ENCODE results near the gene NOTUM.

Gene NOTUM

DNA sequence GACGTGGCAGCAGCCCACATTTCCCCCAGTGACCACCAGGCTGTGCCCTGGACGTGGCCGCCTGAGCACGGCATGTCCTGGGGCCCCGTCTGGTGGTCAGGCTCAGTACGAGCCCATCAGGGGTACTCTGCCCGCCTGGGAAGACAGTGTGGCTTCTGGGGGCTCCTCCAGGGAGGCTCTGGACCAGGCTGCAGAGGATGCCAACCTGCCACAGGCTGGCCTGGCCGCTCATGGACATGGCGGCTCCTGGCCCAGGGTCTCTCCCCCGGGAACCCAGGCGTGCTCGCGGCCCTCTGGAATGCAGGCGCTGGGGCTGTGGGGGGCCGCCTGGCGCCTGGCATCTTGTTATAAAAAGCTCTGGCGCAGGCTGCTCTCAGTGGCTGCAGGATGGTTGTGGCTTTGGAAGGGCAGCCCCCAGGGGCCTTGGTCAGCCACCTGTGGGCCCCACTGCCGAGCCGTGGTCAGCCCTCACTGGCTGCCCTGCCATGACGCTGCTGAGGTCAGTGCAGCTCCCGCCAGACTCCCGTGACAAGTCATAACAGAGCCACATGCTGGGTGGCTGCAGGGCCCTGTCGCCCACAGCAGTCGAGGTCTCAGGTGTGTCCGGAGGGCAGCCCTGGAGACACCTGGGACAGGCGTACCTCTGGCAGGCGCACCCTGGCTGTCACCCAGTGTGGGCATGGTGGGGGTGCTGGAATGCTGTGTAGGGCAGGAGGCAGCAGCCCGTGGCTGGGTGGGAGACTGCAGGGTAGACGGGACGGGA lies 46.7 kb upstream of the NOTUM start:
- WGBS (ENCODE audit: extremely low coverage, insufficient coverage, insufficient read length) = no CpG with 5 or more reads among the region's 30 CpGs
- Histone ChIP-seq H2AK5ac (ENCODE audit: low read length) (peak overlapping the region; percentile 34), H2BK5ac (ENCODE audit: low read depth, low read length, poor library complexity) (no peak overlapping the region), H2BK12ac (ENCODE audit: low read length) (peak overlapping the region; percentile 5), H4K91ac (ENCODE audit: low read depth, low read length) (peak overlapping the region; percentile 58), H4K12ac (ENCODE audit: low read depth, low read length) (no peak overlapping the region), H3K4ac (ENCODE audit: low read depth, low read length) (no peak overlapping the region), H2AFZ (ENCODE audit: insufficient read depth, low read length, poor library complexity) (no peak overlapping the region), H3K9me3 (ENCODE audit: insufficient read depth, low read depth, low read length) (peaks cover 5% of the 10 kb centered on the region), H3K4me3 (ENCODE audit: low read depth, low read length) (no peak overlapping the region), H3K79me2 (ENCODE audit: control insufficient read depth, insufficient read depth, low read length, poor library complexity) (peaks cover 8% of the 10 kb centered on the region), H3K4me1 (ENCODE audit: control insufficient read depth in 1 of 2, insufficient read depth in 2 of 2, low read length in 2 of 2) (peaks cover 35 to 44% of the 10 kb centered on the region in 2 experiments), H4K8ac (ENCODE audit: low read depth, low read length) (no peak overlapping the region), H3K27ac (ENCODE audit: low read depth, low read length) (no peak overlapping the region), H3K36me3 (ENCODE audit: control insufficient read depth in 1 of 2, insufficient read depth in 2 of 2, low read length in 2 of 2) (peaks cover 3 to 9% of the 10 kb centered on the region in 2 experiments), H3K14ac (ENCODE audit: low read length) (peak overlapping the region; percentile 16), H3K27me3 (ENCODE audit: insufficient read depth, low read length) (no peaks in the 10 kb centered on the region), H3K18ac (ENCODE audit: low read length) (peak overlapping the region; percentile 25), H3K4me2 (ENCODE audit: low read length) (no peak overlapping the region), H2BK120ac (ENCODE audit: insufficient read depth, low read length, poor library complexity) (no peak overlapping the region), H3K9ac (ENCODE audit: low read length) (peak overlapping the region; percentile 20), H3K23ac (ENCODE audit: low read length) (no peak overlapping the region), H3K79me1 (ENCODE audit: low read length) (peaks cover 34% of the 10 kb centered on the region)
- peak; percentile 78 to 86 for DNase-seq

DNA sequence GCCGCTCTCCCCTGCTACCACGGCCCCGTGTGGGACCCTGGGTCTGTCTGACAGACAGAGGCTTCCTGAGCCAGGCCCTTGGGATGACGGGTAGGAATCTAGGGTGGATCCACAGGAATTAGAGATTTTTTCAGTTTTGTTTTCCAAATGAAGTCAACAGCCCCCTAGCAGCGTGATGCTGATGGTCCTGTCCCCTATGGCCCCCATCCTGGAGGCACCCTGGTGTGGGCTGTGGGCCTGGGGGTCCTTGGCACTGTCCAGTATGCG lies 46.2 kb upstream of the NOTUM start:
- Histone ChIP-seq H3K27ac (ENCODE audit: low read depth, low read length) (no peak overlapping the region), H3K9ac (ENCODE audit: low read length) (no peak overlapping the region), H3K36me3 (ENCODE audit: control insufficient read depth in 1 of 2, insufficient read depth in 2 of 2, low read length in 2 of 2) (peaks cover 3 to 8% of the 10 kb centered on the region in 2 experiments), H3K14ac (ENCODE audit: low read length) (peak overlapping the region; percentile 11), H3K4ac (ENCODE audit: low read depth, low read length) (no peak overlapping the region), H3K4me3 (ENCODE audit: low read depth, low read length) (no peak overlapping the region), H3K23ac (ENCODE audit: low read length) (no peak overlapping the region), H3K4me2 (ENCODE audit: low read length) (no peak overlapping the region), H3K27me3 (ENCODE audit: insufficient read depth, low read length) (no peaks in the 10 kb centered on the region), H2BK12ac (ENCODE audit: low read length) (peak overlapping the region; percentile 12), H2BK120ac (ENCODE audit: insufficient read depth, low read length, poor library complexity) (no peak overlapping the region), H4K8ac (ENCODE audit: low read depth, low read length) (no peak overlapping the region), H2BK5ac (ENCODE audit: low read depth, low read length, poor library complexity) (no peak overlapping the region), H3K4me1 (ENCODE audit: control insufficient read depth in 1 of 2, insufficient read depth in 2 of 2, low read length in 2 of 2) (peaks cover 29 to 39% of the 10 kb centered on the region in 2 experiments), H3K79me1 (ENCODE audit: low read length) (peaks cover 30% of the 10 kb centered on the region), H4K12ac (ENCODE audit: low read depth, low read length) (no peak overlapping the region), H2AK5ac (ENCODE audit: low read length) (peak overlapping the region; percentile 31), H3K79me2 (ENCODE audit: control insufficient read depth, insufficient read depth, low read length, poor library complexity) (peaks cover 6% of the 10 kb centered on the region), H3K18ac (ENCODE audit: low read length) (peak overlapping the region; percentile 5), H4K91ac (ENCODE audit: low read depth, low read length) (peak overlapping the region; percentile 58), H2AFZ (ENCODE audit: insufficient read depth, low read length, poor library complexity) (no peak overlapping the region), H3K9me3 (ENCODE audit: insufficient read depth, low read depth, low read length) (peaks cover 5% of the 10 kb centered on the region)
- WGBS (ENCODE audit: extremely low coverage, insufficient coverage, insufficient read length) = no CpG with 5 or more reads among the region's 6 CpGs
- peak in 1 of 2 donors; percentile 62 for DNase-seq

DNA sequence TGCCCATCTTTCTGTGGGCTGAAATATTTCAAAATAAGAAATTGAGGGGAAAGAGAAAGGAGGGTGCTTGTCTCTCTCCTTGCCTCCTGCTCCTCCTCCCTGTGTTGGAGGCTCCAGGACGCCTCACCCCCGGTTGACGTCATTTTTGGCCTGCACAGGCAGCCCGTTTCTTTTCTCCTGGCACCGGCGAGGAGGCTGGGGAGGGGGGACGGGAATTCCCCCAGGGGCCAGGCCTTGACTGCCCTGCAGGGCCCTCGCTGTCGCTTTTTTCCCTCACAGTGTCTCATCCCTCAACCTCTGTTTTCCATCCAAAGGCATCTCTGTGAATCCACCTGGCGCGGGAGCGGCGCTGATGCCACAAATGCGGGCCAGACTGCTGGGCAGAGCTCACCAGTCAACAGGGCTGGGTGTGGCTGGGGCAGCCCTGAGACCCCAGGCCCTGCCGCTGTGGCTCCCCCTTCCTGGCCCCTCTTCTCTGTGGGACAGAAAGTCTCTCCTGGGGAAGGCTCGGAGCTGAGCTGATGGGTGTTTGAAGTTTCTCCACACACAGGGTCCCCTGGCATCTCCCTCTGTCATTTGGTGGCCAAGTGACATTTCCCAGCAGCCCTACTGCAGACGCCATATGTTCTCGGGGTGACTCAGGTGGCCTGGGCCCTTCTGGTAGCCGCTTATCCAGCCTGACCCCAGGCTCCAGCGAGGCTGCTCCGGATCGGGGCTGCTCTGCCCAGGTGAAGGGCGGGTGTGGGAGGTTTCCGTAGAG lies 45.7 kb upstream of the NOTUM start:
- Histone ChIP-seq H4K12ac (ENCODE audit: low read depth, low read length) (no peak overlapping the region), H2AFZ (ENCODE audit: insufficient read depth, low read length, poor library complexity) (no peak overlapping the region)
- WGBS (ENCODE audit: extremely low coverage, insufficient coverage, insufficient read length) = no CpG with 5 or more reads among the region's 24 CpGs

GRCh38 chr17:82005701-82006348 lies 44.8 kb upstream of the NOTUM start:
- Histone ChIP-seq H3K27me3 (ENCODE audit: insufficient read depth, low read length) (no peaks in the 10 kb centered on the region), H3K4me3 (ENCODE audit: low read depth, low read length) (peak overlapping the region; percentile 11), H4K91ac (ENCODE audit: low read depth, low read length) (peak overlapping the region; percentile 98), H4K12ac (ENCODE audit: low read depth, low read length) (no peak overlapping the region), H3K18ac (ENCODE audit: low read length) (peak overlapping the region; percentile 87), H2BK120ac (ENCODE audit: insufficient read depth, low read length, poor library complexity) (peak overlapping the region; percentile 95), H2BK5ac (ENCODE audit: low read depth, low read length, poor library complexity) (no peak overlapping the region), H3K4ac (ENCODE audit: low read depth, low read length) (no peak overlapping the region), H3K36me3 (ENCODE audit: control insufficient read depth in 1 of 2, insufficient read depth in 2 of 2, low read length in 2 of 2) (peaks cover 0 to 3% of the 10 kb centered on the region in 2 experiments), H3K4me1 (ENCODE audit: control insufficient read depth in 1 of 2, insufficient read depth in 2 of 2, low read length in 2 of 2) (peaks cover 28 to 36% of the 10 kb centered on the region in 2 experiments), H3K79me1 (ENCODE audit: low read length) (peaks cover 27% of the 10 kb centered on the region), H4K8ac (ENCODE audit: low read depth, low read length) (no peak overlapping the region), H3K9ac (ENCODE audit: low read length) (no peak overlapping the region), H3K4me2 (ENCODE audit: low read length) (no peak overlapping the region), H2AFZ (ENCODE audit: insufficient read depth, low read length, poor library complexity) (no peak overlapping the region), H2BK12ac (ENCODE audit: low read length) (peak overlapping the region; percentile 96), H3K9me3 (ENCODE audit: insufficient read depth, low read depth, low read length) (peaks cover 5% of the 10 kb centered on the region), H3K27ac (ENCODE audit: low read depth, low read length) (no peak overlapping the region), H3K79me2 (ENCODE audit: control insufficient read depth, insufficient read depth, low read length, poor library complexity) (peaks cover 6% of the 10 kb centered on the region), H3K23ac (ENCODE audit: low read length) (no peak overlapping the region), H3K14ac (ENCODE audit: low read length) (no peak overlapping the region), H2AK5ac (ENCODE audit: low read length) (peak overlapping the region; percentile 82)
- peak in 1 of 2 donors; percentile 48 for DNase-seq
- no CpG with 5 or more reads among the region's 30 CpGs for WGBS (ENCODE audit: extremely low coverage, insufficient coverage, insufficient read length)

More for the DNA sequence above, 45.7 kb upstream of the NOTUM start:
- H3K23ac ChIP-seq (ENCODE audit: low read length) = no peak overlapping the region
- H4K8ac ChIP-seq (ENCODE audit: low read depth, low read length) = no peak overlapping the region
- peaks cover 0 to 3% of the 10 kb centered on the region in 2 experiments for H3K36me3 ChIP-seq (ENCODE audit: control insufficient read depth in 1 of 2, insufficient read depth in 2 of 2, low read length in 2 of 2)
- H2BK120ac ChIP-seq (ENCODE audit: insufficient read depth, low read length, poor library complexity) = no peak overlapping the region
- H3K79me1 ChIP-seq (ENCODE audit: low read length) = peaks cover 27% of the 10 kb centered on the region
- DNase-seq = peak; percentile 78 to 83
- peaks cover 5% of the 10 kb centered on the region for H3K9me3 ChIP-seq (ENCODE audit: insufficient read depth, low read depth, low read length)
- no peak overlapping the region for H3K27ac ChIP-seq (ENCODE audit: low read depth, low read length)
- no peak overlapping the region for H2BK5ac ChIP-seq (ENCODE audit: low read depth, low read length, poor library complexity)
- H3K4me2 ChIP-seq (ENCODE audit: low read length) = no peak overlapping the region
- peak overlapping the region; percentile 54 for H2BK12ac ChIP-seq (ENCODE audit: low read length)
- peaks cover 28 to 36% of the 10 kb centered on the region in 2 experiments for H3K4me1 ChIP-seq (ENCODE audit: control insufficient read depth in 1 of 2, insufficient read depth in 2 of 2, low read length in 2 of 2)
- peak overlapping the region; percentile 5 for H3K18ac ChIP-seq (ENCODE audit: low read length)
- H4K91ac ChIP-seq (ENCODE audit: low read depth, low read length) = peak overlapping the region; percentile 58
- H3K4me3 ChIP-seq (ENCODE audit: low read depth, low read length) = no peak overlapping the region
- H2AK5ac ChIP-seq (ENCODE audit: low read length) = no peak overlapping the region
- H3K27me3 ChIP-seq (ENCODE audit: insufficient read depth, low read length) = no peaks in the 10 kb centered on the region
- peak overlapping the region; percentile 11 for H3K14ac ChIP-seq (ENCODE audit: low read length)
- H3K4ac ChIP-seq (ENCODE audit: low read depth, low read length) = no peak overlapping the region
- H3K9ac ChIP-seq (ENCODE audit: low read length) = no peak overlapping the region
- peaks cover 6% of the 10 kb centered on the region for H3K79me2 ChIP-seq (ENCODE audit: control insufficient read depth, insufficient read depth, low read length, poor library complexity)

Measured in trophoblast cell (in vitro differentiated cells and primary cell).